GM18505 (cell line): Measurements from ENCODE around the gene CALN1.
"Not testable (repeated sequence)": the region's sequence is repeated elsewhere in the genome, so short reads cannot be mapped to it uniquely, and the experiment has no call there.

Experiments
- ATAC-seq: cut with Tn5 transposase; IDR thresholded peaks from one replicate; pipeline ENCODE4 v1.9.1; 2021; ENCODE audit not compliant: unreplicated experiment
- POLR2A ChIP-seq: IDR thresholded peaks from 4 replicates; pipeline ENCODE4 v1.6.1; 2011; ENCODE audit warnings: borderline replicate concordance; ENCODE audit not compliant: insufficient read depth, insufficient read length; ENCODE audit errors: extremely low read depth

CALN1 gene

GRCh38 chr7:71984348-71984747, 427.8 kb downstream of the CALN1 start:
- no peak for ATAC-seq
- no peak for TF ChIP-seq POLR2A

- TF ChIP-seq POLR2A: no peak
- ATAC-seq: no peak
Measured at GRCh38 chr7:71982851-71983250, 429.3 kb downstream of the CALN1 start.

DNA sequence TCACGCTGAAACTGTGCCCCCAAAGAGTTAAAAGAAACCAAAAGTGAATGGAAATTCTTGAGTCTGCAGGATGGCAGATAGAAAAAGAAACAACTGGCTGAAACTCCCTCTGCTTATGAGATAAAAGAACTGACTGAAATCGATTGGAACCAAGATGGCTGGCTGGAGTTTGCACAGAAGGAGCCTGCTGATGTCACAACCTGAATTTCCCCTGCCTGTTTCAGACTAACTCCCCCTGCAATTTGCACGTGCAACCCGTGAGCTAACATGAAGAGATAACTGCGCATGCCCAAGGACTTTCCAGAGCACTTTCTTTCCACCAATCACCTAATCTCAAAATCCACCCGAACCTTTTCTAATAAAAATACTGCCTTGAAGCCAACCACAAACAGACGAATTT, 435.5 kb downstream of the CALN1 start:
- no peak for TF ChIP-seq POLR2A
- ATAC-seq: no peak

DNA sequence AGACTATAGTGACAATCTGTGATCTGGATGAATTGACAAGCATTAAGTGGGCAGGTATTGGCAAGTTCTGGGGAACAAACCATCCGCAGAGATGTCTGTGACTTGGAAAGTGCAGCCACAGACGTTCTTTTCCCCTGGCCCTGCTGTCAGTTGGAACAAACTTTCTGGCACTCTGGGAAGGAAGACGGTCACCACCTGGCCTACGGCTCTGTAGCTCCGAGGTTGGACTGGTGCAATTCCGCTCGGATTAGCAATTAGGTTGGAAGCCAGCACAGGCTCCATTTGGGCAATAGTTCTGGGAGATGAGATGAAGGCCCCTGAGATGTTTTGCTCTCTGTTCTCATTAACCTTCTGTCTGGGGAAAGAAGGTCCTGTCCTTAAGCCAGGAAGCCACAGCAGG, 437.5 kb downstream of the CALN1 start:
- no peak for ATAC-seq
- TF ChIP-seq POLR2A: no peak

- TF ChIP-seq POLR2A: no peak
- no peak for ATAC-seq
Measured at GRCh38 chr7:71972534-71972933, 439.6 kb downstream of the CALN1 start.

DNA sequence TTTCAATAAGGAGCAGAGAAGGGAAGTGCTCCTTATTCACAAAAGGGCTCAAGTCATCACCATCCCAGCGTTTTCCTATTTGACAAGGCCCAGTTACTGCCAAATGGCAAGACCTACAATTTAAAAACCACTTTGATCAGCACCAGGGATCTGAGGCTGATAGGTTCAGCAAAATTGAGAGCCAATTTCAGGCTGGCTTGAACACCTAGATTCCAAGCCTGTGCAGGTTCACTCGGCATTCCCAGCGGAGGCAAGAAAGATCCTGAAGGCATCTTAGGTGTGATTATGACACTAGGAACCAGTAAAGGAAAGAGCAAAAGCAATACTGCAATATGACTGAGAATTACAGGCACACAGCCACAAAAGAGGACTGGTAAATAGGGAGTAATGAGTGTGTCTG, 441.4 kb downstream of the CALN1 start:
- no peak for TF ChIP-seq POLR2A
- no peak for ATAC-seq

- no peak for TF ChIP-seq POLR2A
- ATAC-seq: no peak
Measured at GRCh38 chr7:71962636-71963035, 449.5 kb downstream of the CALN1 start.

DNA sequence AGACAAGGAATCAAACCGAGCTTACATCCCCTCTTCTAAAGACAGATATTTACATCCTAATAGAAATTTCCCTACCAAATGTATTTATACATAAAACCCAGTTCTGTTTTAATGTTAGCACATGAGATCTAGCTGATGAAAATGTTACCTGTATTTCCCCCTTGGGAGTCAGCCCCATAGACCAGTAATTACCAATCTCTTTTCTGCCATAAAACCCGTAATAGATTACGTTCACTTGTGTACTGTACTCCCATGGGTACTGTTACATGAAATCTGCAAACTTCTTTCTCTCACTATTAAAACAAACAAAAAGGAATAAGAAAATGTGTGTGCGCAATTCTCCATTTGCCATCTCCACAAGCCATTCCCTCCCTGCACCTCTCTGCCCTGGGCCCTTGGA, 450.9 kb downstream of the CALN1 start:
- no peak for TF ChIP-seq POLR2A
- no peak for ATAC-seq

DNA sequence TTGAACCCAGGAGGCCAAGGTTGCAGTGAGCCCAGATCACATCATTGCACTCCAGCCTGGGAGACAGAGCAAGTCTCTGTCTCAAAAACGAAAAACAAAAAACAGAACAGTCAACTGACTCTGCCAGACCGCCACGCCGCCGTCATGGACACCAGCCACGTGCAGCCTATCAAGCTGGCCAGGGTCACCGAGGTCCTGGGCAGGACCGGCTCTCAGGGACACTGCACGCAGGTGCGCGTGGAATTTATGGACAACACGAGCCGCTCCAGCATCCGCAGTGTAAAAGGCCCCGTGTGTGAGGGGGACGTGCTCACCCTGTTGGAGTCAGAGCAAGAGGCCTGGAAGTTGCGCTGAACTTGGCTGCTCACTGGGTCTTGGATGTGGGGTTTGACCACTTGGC, 470.0 kb downstream of the CALN1 start:
- TF ChIP-seq POLR2A: no peak
- no peak for ATAC-seq

GRCh38 chr7:71937840-71938371, 474.2 kb downstream of the CALN1 start:
- no peak for ATAC-seq
- TF ChIP-seq POLR2A: no peak

- no peak for TF ChIP-seq POLR2A
- no peak for ATAC-seq
Measured at GRCh38 chr7:71935674-71936073, 476.5 kb downstream of the CALN1 start.

GRCh38 chr7:71933426-71933825, 478.7 kb downstream of the CALN1 start:
- ATAC-seq: no peak

DNA sequence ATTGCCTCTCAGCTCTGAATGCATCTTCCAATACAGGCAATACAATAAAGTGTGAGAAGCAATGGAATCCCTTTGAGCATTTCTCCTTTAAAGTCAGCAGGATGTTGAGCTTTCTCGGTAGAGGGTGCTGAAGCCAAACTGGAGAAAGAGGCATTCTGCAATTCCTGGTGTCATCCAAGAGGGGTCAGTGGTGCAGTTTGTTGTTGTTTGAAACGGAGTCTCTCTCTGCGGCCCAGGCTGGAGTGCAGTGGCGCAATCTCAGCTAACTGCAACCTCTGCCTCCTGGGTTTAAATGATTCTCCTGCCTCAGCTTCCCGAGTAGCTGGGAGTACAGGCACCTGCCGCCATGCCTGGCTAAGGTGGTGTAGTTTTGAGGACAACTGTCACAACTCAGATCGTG, 486.5 kb downstream of the CALN1 start:
- ATAC-seq: no peak
- no peak for TF ChIP-seq POLR2A

More at GRCh38 chr7:71933426-71933825, 478.7 kb downstream of the CALN1 start:
- TF ChIP-seq POLR2A: no peak

GRCh38 chr7:71914204-71914603, 497.9 kb downstream of the CALN1 start:
- not testable (repeated sequence) for ATAC-seq

DNA sequence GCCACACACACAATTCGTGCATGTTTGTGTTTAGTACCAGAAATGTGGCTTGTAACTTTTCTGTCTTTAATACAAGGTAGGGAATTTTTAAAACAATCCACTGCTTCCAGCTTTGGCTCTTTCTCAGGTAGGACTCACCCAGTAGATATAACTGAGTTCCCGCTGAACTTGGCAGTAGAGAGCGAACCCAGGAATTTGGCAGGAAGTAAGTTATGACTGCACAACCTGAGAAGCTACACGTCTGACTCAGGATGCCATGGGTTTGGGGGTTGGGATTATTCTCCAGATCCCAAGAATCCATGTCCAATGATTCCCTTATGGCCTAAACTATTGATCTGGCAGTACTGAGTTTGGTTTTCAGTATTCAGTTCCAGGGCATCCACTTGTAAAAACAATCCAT, 499.7 kb downstream of the CALN1 start:
- ATAC-seq: no peak
- TF ChIP-seq POLR2A: no peak
